ENCODE measurements around the gene MUL1. TPM values are rescaled to one million over a fixed set of nuclear protein-coding genes. Genes with fewer than 3 reads are reported as not detected.
A peak's percentile ranks its signal among the peaks of the same experiment; 100 is the strongest.

MUL1 gene
- polyA plus RNA-seq, 2 of the 4 experiments (the other 2 are of a cell fraction), result 20.0 to 24.5 TPM

DNA sequence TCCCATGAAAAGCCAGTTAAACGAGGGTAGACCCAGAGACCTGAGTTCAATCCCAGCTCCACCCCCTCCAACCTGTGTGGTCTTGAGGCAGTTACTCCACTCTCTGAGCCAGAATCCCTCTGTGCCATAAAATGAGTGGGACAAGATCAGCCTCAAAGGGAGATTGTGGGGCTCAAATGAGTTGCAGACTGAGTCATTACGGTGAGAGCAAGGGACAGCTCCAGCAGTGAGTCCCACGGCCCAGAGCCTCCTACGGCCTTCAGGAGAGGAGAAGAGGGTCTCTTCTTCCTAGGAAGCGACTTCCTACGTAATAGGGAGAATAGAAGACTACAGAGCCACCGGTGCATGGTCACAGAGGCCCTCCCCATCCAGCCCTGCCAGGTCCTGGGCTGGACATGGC is 15.2 kb downstream of the MUL1 start (continued):
- no peak for TF ChIP-seq SREBF2 (IDR thresholded peaks at IDR 0.05)

DNA sequence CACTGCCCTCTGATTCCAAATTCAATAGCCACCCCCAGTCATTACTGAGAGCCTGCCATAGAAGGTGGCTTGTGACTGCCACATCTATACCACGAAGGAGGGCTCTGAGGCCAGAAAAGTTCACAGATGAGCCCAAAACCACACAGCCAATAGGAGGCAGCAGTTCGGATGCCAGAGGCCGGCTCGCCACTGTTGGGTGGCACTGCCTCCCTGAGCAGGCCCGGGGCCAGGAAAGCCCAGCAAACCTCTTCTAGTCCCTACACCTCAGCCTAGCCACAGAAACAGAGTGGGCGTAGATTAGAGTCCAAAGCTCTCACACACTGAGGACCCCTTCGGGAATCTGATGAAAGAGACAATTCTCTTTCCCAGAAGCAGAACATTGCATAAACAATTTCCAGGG is 16.1 kb downstream of the MUL1 start:
- DNase-seq (ENCODE audit: low read depth in 1 of 2, low spot score in 1 of 2) (no peak), ATAC-seq (no peak), FAIRE-seq (no peak)
- Histone ChIP-seq H3K27ac (0 out of 6 replicates have a peak overlapping the region, but pooled peaks of 1 of the 2 experiments have one; percentile 0), H3K4me1 (peaks cover 21% of the 10 kb centered on the region), H3K4me2 (no peak overlapping the region), H3K4me3 (no peak overlapping the region), H3K9me3 (no peaks in the 10 kb centered on the region)
- 68% methylated on average over 6 of the region's 7 CpGs for WGBS (ENCODE audit: missing lambda C conversion rate)
- ChIA-PET CTCF (interaction anchor here (1.1 to 10.9 kb wide), 11 partner anchors 12 to 391 kb away, joined by 3 to 162 read pairs (median 4); no protein-coding TSS in a partner anchor), POLR2A (no interaction called here)
- TF ChIP-seq ESRRA (IDR thresholded peaks at IDR 0.05; ENCODE audit: borderline replicate concordance, low read length) (no peak), NR3C1 (IDR thresholded peaks at IDR 0.05) (no peak), RAD21 (conservative IDR thresholded peaks at IDR 0.05 in 1 of 2, IDR thresholded peaks at IDR 0.05 in 1 of 2) (no peak), EHMT2 (IDR thresholded peaks at IDR 0.05; ENCODE audit: low read depth) (no peak), CHD4 (IDR thresholded peaks at IDR 0.05; ENCODE audit: borderline replicate concordance) (no peak), CEBPB (IDR thresholded peaks at IDR 0.05) (no peak), RARB (CRISPR knock-in tag; IDR thresholded peaks at IDR 0.05) (no peak), HOXB5 (CRISPR knock-in tag; IDR thresholded peaks at IDR 0.05) (no peak), TP53 (CRISPR knock-in tag; IDR thresholded peaks at IDR 0.05) (no peak)

DNA sequence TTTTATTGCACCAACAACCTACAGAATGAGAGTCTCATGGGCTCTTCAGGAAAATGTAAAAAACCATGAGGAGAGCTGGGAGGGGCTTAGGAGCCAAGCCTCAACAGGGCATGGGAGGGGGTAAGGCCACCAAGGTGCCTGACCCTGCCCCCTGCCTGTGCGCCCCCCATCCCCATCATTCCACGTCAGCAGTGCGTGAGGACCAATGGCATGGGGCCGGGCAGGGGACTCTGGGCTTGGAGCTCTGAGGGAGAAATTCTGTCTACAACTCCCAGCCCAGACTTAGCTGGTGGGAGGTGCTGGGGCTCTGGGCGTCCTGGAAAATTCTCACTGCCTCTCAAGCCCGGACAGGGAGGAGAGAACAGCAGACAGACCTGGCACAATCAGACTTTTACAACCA is 16.8 kb downstream of the MUL1 start:
- ATAC-seq (no peak), DNase-seq (ENCODE audit: low read depth in 1 of 2, low spot score in 1 of 2) (no peak), FAIRE-seq (no peak)
- Histone ChIP-seq H3K27ac (0 out of 6 replicates have a peak overlapping the region, but pooled peaks of 1 of the 2 experiments have one; percentile 0), H3K4me1 (peaks cover 22% of the 10 kb centered on the region), H3K4me2 (no peak overlapping the region), H3K9me3 (no peaks in the 10 kb centered on the region), H3K4me3 (no peak overlapping the region)
- 81% methylated on average over 6 of the region's 6 CpGs for WGBS (ENCODE audit: missing lambda C conversion rate)
- POLR2A ChIA-PET, result no interaction called here
- CTCF ChIA-PET, result interaction anchor here (0.8 to 10.9 kb wide), 14 partner anchors 12 to 391 kb away, joined by 3 to 162 read pairs (median 4); partner anchors contain the start of gene MUL1
- TF ChIP-seq, protein P1, sequence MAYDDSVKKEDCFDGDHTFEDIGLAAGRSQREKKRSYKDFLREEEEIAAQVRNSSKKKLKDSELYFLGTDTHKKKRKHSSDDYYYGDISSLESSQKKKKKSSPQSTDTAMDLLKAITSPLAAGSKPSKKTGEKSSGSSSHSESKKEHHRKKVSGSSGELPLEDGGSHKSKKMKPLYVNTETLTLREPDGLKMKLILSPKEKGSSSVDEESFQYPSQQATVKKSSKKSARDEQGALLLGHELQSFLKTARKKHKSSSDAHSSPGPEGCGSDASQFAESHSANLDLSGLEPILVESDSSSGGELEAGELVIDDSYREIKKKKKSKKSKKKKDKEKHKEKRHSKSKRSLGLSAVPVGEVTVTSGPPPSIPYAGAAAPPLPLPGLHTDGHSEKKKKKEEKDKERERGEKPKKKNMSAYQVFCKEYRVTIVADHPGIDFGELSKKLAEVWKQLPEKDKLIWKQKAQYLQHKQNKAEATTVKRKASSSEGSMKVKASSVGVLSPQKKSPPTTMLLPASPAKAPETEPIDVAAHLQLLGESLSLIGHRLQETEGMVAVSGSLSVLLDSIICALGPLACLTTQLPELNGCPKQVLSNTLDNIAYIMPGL (CRISPR knock-in tag; IDR thresholded peaks at IDR 0.05; ENCODE audit: borderline replicate concordance), result no peak
- TF ChIP-seq, protein P2, sequence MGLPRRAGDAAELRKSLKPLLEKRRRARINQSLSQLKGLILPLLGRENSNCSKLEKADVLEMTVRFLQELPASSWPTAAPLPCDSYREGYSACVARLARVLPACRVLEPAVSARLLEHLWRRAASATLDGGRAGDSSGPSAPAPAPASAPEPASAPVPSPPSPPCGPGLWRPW (IDR thresholded peaks at IDR 0.05), result no peak
- no peak for TF ChIP-seq POLR2A (IDR thresholded peaks at IDR 0.05; ENCODE audit: low read length)

DNA sequence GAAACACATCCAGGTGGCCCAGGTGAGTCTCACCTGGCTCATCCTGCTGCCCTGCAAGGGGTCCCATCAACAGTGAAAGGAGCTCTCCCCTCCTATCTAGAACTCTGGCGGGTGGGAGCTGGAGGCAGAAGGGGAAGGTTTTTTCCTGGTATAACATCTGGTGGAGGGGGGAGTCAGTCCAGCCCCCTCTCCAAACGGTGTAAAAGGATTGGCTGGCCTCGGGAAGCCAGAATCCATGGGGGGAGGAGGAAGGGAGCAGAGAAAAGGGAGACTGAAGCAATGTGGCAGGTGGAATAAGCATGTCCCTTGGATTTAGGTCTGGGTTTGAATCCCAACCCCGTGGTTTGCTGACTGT is 20.7 kb downstream of the MUL1 start:
- H3K4me2 ChIP-seq, result peak overlapping the region; percentile 86
- H3K4me3 ChIP-seq, result peak overlapping the region; percentile 95; the same call in 2 of the 3 replicates
- no peak for ATAC-seq
- TF ChIP-seq EHF (CRISPR knock-in tag; IDR thresholded peaks at IDR 0.05) (no peak), KDM1A (IDR thresholded peaks at IDR 0.05; ENCODE audit: low read depth) (no peak), ESRRA (IDR thresholded peaks at IDR 0.05; ENCODE audit: borderline replicate concordance, low read length) (no peak), HDAC2 (IDR thresholded peaks at IDR 0.05) (no peak), EP300 (IDR thresholded peaks at IDR 0.05) (no peak), HOXB5 (CRISPR knock-in tag; IDR thresholded peaks at IDR 0.05) (no peak)
- TF ChIP-seq, protein P3, sequence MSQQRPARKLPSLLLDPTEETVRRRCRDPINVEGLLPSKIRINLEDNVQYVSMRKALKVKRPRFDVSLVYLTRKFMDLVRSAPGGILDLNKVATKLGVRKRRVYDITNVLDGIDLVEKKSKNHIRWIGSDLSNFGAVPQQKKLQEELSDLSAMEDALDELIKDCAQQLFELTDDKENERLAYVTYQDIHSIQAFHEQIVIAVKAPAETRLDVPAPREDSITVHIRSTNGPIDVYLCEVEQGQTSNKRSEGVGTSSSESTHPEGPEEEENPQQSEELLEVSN (IDR thresholded peaks at IDR 0.05; ENCODE audit: borderline replicate concordance, low read depth), result no peak
- TF ChIP-seq, protein P4, sequence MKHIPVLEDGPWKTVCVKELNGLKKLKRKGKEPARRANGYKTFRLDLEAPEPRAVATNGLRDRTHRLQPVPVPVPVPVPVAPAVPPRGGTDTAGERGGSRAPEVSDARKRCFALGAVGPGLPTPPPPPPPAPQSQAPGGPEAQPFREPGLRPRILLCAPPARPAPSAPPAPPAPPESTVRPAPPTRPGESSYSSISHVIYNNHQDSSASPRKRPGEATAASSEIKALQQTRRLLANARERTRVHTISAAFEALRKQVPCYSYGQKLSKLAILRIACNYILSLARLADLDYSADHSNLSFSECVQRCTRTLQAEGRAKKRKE (CRISPR knock-in tag; IDR thresholded peaks at IDR 0.05; ENCODE audit: low read depth), result no peak
- H3K4me1 ChIP-seq, result peaks cover 15% of the 10 kb centered on the region
- H3K27ac ChIP-seq, result peak overlapping the region; percentile 98 to 99
- ChIA-PET POLR2A (no interaction called here), CTCF (interaction anchor here (0.9 kb wide), 1 partner anchor 25 kb away, joined by 3 read pairs; no protein-coding TSS in a partner anchor)
- DNase-seq (ENCODE audit: low read depth in 1 of 2, low spot score in 1 of 2), result no peak
- no peaks in the 10 kb centered on the region for H3K9me3 ChIP-seq
- 65% methylated on average over 4 of the region's 4 CpGs for WGBS (ENCODE audit: missing lambda C conversion rate)
- no peak for FAIRE-seq

All from A549 (cell line).